PFSK-1 (cell line): ENCODE results near the gene ZBTB25.

Experiments used
- FOXP2 ChIP-seq: optimal IDR thresholded peaks from 2 replicates; pipeline ENCODE3; 2011; ENCODE audit warnings: borderline replicate concordance, control low read depth, inconsistent platforms; ENCODE audit not compliant: insufficient read depth; ENCODE audit errors: extremely low read length, extremely low read depth
- POLR2AphosphoS5 ChIP-seq: IDR thresholded peaks from 2 replicates; pipeline ENCODE4 v1.6.1; 2012; ENCODE audit warnings: low read depth, mild to moderate bottlenecking, control low read depth, low read length, moderate library complexity
- SIN3A ChIP-seq: IDR thresholded peaks from 2 replicates; pipeline ENCODE4 v1.6.1; 2012; ENCODE audit warnings: mild to moderate bottlenecking, low read length, moderate library complexity, borderline replicate concordance; ENCODE audit not compliant: insufficient read depth
- TAF1 ChIP-seq: IDR thresholded peaks from 2 replicates; pipeline ENCODE4 v1.6.1; 2012; ENCODE audit warnings: low read length, control low read depth, borderline replicate concordance; ENCODE audit not compliant: insufficient read depth

GRCh38 chr14:64447876-64448670, 55.6 kb downstream of the ZBTB25 start:
- TF ChIP-seq POLR2AphosphoS5 (no peak), FOXP2 (no peak), SIN3A (no peak), TAF1 (no peak)
